Lung (tissue), 12 donors: ENCODE measurements around the gene TBC1D10A. TPM values are rescaled to one million over a fixed set of nuclear protein-coding genes. Genes with fewer than 3 reads are reported as not detected.

Experiments used
- ATAC-seq: fragments of 200-7000 bp; cut with Tn5 transposase; one replicate; pipeline ENCODE4 v1.9.1; 2020; ENCODE audit warnings: moderate number of reproducible peaks; ENCODE audit not compliant: insufficient read depth, low FRiP score
- DNase-seq, 3 donors: peaks; one replicate each; pipeline ENCODE4 v3.0.0-alpha.2; 2013 to 2017
- H3K27ac ChIP-seq, 2 donors: one replicate each; pipeline ENCODE4 v1.5.1; 2013; ENCODE audit warnings: mild to moderate bottlenecking in 2 of 2, moderate library complexity in 2 of 2, control low read depth in 1 of 2, inconsistent platforms in 1 of 2, low read depth in 1 of 2, low read length in 1 of 2
- H3K27me3 ChIP-seq, 3 donors: one replicate each; pipeline ENCODE4 v1.5.1; 2013; ENCODE audit warnings: low read length in 2 of 3; ENCODE audit not compliant: control insufficient read depth in 3 of 3, insufficient read depth in 3 of 3
- H3K36me3 ChIP-seq, 4 donors: one replicate each; pipeline ENCODE4 v1.5.1; 2013; ENCODE audit warnings: low read length in 4 of 4, mild to moderate bottlenecking in 1 of 4, moderate library complexity in 1 of 4; ENCODE audit not compliant: control insufficient read depth in 4 of 4, insufficient read depth in 4 of 4
- H3K4me1 ChIP-seq, 5 donors: one replicate each; pipeline ENCODE4 v1.5.1; 2013; ENCODE audit warnings: low read length in 5 of 5, mild to moderate bottlenecking in 2 of 5, moderate library complexity in 1 of 5; ENCODE audit not compliant: control insufficient read depth in 5 of 5, insufficient read depth in 5 of 5
- H3K4me3 ChIP-seq: one replicate; pipeline ENCODE4 v1.5.1; 2013; ENCODE audit warnings: mild to moderate bottlenecking, control low read depth, moderate library complexity
- H3K9ac ChIP-seq, 2 donors: one replicate each; pipeline ENCODE4 v1.5.1; 2013; ENCODE audit warnings: low read length in 2 of 2, control low read depth in 1 of 2; ENCODE audit not compliant: insufficient read depth in 1 of 2
- H3K9me3 ChIP-seq, 4 donors: one replicate each; pipeline ENCODE4 v1.5.1; 2013; ENCODE audit warnings: low read length in 3 of 4, mild to moderate bottlenecking in 1 of 4, moderate library complexity in 1 of 4; ENCODE audit not compliant: control insufficient read depth in 4 of 4, insufficient read depth in 3 of 4
- CTCF ChIP-seq: IDR thresholded peaks from 2 replicates; pipeline ENCODE4 v1.5.1; 2012; ENCODE audit warnings: mild to moderate bottlenecking; ENCODE audit errors: control extremely low read depth, extremely low read depth
- WGBS, 2 donors: extraction: QIAGEN DNeasy Blood & Tissue Kit; methylation state at CpG; one replicate each; pipeline ENCODE4 v1.1.7; 2013; 5-methylcytosine and 5-hydroxymethylcytosine counted together
- polyA plus RNA-seq, 2 donors: library from polyadenylated mRNA; stranded (reverse); fragments of 200-250 nt; gene quantifications; one replicate each; pipeline ENCODE4 v1.2.1, GENCODE V29; 2013
- total RNA-seq, 2 donors: library from RNA; depleted of rRNA in 1 of 2; stranded (reverse); fragments of >200 nt in 1 of 2; gene quantifications; one replicate each; pipeline ENCODE4 v1.2.1, GENCODE V29; 2014 to 2021
- donor health status: control.
- donor health status: control.
- donor health status: Bipolar disorder and iron deficiency.
- donor health status: healthy.
- donor health status: DM: yes; HTN: yes; CAD: no.

TBC1D10A gene
- total and polyA plus RNA-seq, 4 donors: 15.0 to 36.4 (median 26.6) TPM

- H3K27ac ChIP-seq: no peak overlapping the region
- TF ChIP-seq CTCF: no peak
- no peak for ATAC-seq
- no peak for DNase-seq
- WGBS, 2 donors: 70 to 79% methylated on average over 2 of the region's 2 CpGs
- peaks cover 14 to 51% (median 19%) of the 10 kb centered on the region in 5 donors for H3K4me1 ChIP-seq
- no peaks in the 10 kb centered on the region for H3K27me3 ChIP-seq
- H3K4me3 ChIP-seq: no peak overlapping the region
- no peaks in the 10 kb centered on the region for H3K9me3 ChIP-seq
- peaks cover 0 to 5% (median 0%) of the 10 kb centered on the region in 4 donors for H3K36me3 ChIP-seq
- H3K9ac ChIP-seq: no peak overlapping the region
Measured at GRCh38 chr22:30321461-30321860, 5.3 kb downstream of the TBC1D10A start.

GRCh38 chr22:30320021-30320556 is 6.7 kb downstream of the TBC1D10A start:
- Histone ChIP-seq H3K27me3 (no peaks in the 10 kb centered on the region), H3K4me3 (no peak overlapping the region), H3K36me3 (peaks cover 0 to 5% (median 0%) of the 10 kb centered on the region in 4 donors), H3K27ac (no peak overlapping the region), H3K4me1 (peaks cover 6 to 54% (median 11%) of the 10 kb centered on the region in 5 donors), H3K9me3 (no peaks in the 10 kb centered on the region), H3K9ac (no peak overlapping the region)
- no peak for DNase-seq
- TF ChIP-seq CTCF: no peak
- WGBS, 2 donors: 94 to 97% methylated on average over 3 of the region's 3 CpGs
- no peak for ATAC-seq

GRCh38 chr22:30318799-30319419 is 7.8 kb downstream of the TBC1D10A start:
- H3K36me3 ChIP-seq: peaks cover 0 to 5% (median 0%) of the 10 kb centered on the region in 4 donors
- no peak for ATAC-seq
- no peak for TF ChIP-seq CTCF
- no peak overlapping the region for H3K4me3 ChIP-seq
- DNase-seq: no peak
- no peaks in the 10 kb centered on the region for H3K9me3 ChIP-seq
- peaks cover 0 to 53% (median 0%) of the 10 kb centered on the region in 5 donors for H3K4me1 ChIP-seq
- WGBS, 2 donors: 32 to 59% methylated on average over 7 of the region's 7 CpGs
- H3K27me3 ChIP-seq: no peaks in the 10 kb centered on the region
- peak overlapping the region in 1 of 2 donors; percentile 43 for H3K27ac ChIP-seq
- H3K9ac ChIP-seq: no peak overlapping the region
